H1 (cell line): ENCODE measurements around the gene PYGB. TPM values are rescaled to one million over a fixed set of nuclear protein-coding genes. Genes with fewer than 3 reads are reported as not detected.

Experiments used
- SRF ChIP-seq: IDR thresholded peaks from 2 replicates; pipeline ENCODE4 v1.6.1; 2011; ENCODE audit warnings: mild to moderate bottlenecking, low read depth, low read length, moderate library complexity
- polyA plus RNA-seq, 7 experiments: library from polyadenylated mRNA; depleted of rRNA in 3 of 7; stranded (reverse) in 5 of 7; unstranded in 2 of 7; fragments of >200 nt in 5 of 7; fragments of 200-250 nt in 2 of 7; gene quantifications; 1 replicate in 5 of 7; 2 replicates in 1 of 7; 4 replicates in 1 of 7; pipeline versions ENCODE4 v1.2.1 to v1.2.3, GENCODE V29; 2011 to 2013; ENCODE audit warnings: missing spikeins in 2 of 7, mixed read lengths in 2 of 7
- total RNA-seq: library from RNA; stranded (reverse); fragmentation: NEBNext Ultra II Directional; extraction: Animal tissue kit (Norgen Biotek cat#: 25700); gene quantifications from 2 replicates; pipeline ENCODE4 v1.2.1, GENCODE V29; 2021
- TF ChIP-seq, protein P1 (sequence below): IDR thresholded peaks from 2 replicates; pipeline ENCODE4 v1.6.1; 2012; ENCODE audit warnings: inconsistent platforms

Gene PYGB
- total and polyA plus RNA-seq, 2 of the 8 experiments (the other 6 are each of a cell fraction or from before 2014, with no cell fraction given) = 26.6 to 56.0 TPM

DNA sequence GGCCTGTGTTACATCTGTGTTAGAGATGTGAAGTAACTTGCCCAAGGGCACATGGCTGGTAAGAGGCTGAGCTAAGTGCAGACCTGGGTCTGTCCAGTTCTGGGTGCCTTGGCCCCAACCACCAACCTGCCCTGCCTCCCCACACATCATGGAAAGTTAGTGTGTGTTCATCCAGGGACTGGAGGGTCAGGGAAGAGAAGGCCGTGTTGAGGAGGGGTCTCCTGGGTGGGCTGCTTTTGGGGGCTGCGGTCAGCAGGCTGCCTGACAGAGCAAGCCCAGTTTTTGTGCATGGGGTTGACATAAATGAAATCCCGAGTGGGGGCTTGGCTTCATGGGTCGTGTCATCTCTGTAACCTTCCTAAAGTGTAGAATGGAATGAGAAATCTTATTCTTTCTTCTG lies 10.9 kb downstream of the PYGB start (continued):
- TF ChIP-seq, protein P1, sequence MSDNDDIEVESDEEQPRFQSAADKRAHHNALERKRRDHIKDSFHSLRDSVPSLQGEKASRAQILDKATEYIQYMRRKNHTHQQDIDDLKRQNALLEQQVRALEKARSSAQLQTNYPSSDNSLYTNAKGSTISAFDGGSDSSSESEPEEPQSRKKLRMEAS = no peak
- no peak for TF ChIP-seq SRF
- TF ChIP-seq, all 59 proteins: peak for 0
